Activated CD4-positive, alpha-beta T cell treated with anti-CD3 and anti-CD28 coated beads for 1 hour (primary cell): ENCODE data around the gene JUN.

Experiments
- DNase-seq: peaks from one replicate; pipeline ENCODE4 v3.0.0-alpha.2; 2020

JUN gene

GRCh38 chr1:58783993-58784757, at the start of gene JUN:
Gene JUN, minus strand, starts transcription at chr1:58784047. Its CDS starts 977 bp downstream, at chr1:58783070.
- peak; percentile 98 for DNase-seq

GRCh38 chr1:58833166-58833565, 49.3 kb upstream of the JUN start:
- DNase-seq, result no peak

DNA sequence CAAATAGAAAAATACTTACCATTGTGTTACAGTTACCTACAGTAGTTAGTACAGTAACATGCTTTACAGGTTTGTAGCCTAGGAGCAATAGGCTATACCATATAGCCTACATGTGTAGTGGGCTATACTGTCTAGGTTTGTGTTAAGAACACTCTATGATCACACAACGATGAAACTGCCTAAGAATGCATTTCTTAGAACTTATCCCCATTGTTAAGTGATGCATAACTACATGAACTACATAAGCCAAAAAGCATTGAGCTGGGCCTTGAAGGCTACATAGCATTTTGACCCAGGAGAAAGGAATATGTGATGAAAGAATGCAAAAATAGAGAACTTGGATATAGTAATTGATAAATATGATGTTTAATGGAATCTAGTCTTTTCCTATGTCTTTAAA, 46.4 kb upstream of the JUN start:
- no peak for DNase-seq

DNA sequence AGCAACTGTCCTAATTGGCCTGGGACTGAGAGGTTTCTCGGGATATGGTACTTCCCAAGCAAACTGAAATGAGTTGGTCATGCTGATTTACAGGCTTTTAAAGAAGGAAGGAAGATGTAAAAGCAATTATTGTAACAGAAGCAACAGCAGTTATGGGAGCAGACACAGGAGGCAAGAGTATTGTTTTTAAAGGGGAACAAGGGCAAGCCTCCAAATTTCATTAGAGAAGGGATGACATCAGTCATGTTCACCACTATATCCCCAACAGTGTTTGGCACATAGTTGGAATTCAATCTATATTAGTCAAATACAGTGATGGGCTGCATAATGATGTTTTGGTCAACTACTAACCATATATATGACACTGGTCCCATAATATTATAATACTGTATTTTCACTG, 46.0 kb upstream of the JUN start:
- no peak for DNase-seq

- DNase-seq, result no peak
These were observed 43.5 kb upstream of the JUN start for GRCh38 chr1:58827298-58827697.

DNA sequence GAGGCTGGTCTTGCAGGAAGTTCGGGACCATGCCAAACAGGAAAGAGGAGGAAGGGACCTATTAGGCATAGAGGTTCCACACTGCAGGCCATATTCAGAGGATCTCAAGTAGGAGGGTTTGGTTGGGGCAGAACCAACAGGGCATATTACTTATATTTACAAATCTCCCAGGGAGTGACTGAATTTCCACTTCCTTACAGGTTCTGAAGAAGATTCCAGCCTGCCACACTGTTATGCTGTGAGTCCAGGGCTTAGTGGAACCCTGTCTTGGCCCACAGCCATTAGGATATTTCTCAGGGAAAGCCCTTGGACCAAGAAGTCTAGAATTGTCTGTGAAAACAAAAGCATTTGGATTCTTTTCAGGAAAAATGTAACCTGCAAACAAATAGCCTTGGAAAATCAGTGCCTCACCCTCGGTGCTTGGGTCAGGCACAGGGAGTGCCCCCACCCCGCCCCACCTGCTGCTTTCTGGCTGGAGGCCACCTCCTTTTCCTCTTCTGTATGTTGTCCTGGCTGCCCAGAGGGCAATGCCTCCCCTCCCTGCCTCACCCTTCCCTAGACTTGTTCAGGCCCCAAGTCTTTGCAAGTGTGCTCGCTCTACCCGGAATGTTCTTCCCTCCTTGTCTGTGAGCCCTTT, 41.0 kb upstream of the JUN start:
- DNase-seq, result no peak

GRCh38 chr1:58823481-58824010, 39.7 kb upstream of the JUN start:
- no peak for DNase-seq

- DNase-seq, result no peak
These were observed 37.5 kb upstream of the JUN start for GRCh38 chr1:58821309-58821708.

GRCh38 chr1:58818976-58819375, 35.1 kb upstream of the JUN start:
- no peak for DNase-seq

- DNase-seq, result no peak
These were observed 34.2 kb upstream of the JUN start for GRCh38 chr1:58818075-58818474.

DNA sequence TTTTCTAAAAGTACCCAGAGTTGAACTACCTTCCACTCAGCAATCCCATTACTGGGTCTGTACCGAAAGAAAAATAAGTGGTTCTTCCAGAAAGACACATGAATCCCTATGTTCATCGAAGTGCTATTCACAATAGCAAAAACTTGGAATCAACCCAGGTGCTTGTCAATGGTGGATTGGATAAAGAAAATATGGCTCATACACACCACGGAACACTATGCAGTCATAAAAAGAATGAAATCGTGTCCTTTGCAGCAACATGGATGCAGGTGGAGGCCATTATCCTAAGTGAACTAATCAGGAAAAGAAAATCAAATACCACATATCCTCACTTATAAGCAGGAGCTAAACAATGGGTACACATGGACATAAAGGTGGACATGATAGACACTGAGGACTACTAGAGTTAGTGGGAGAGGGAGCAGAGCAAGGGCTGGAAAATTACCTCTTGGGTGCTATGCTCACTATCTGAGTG, 32.9 kb upstream of the JUN start:
- DNase-seq, result no peak

DNA sequence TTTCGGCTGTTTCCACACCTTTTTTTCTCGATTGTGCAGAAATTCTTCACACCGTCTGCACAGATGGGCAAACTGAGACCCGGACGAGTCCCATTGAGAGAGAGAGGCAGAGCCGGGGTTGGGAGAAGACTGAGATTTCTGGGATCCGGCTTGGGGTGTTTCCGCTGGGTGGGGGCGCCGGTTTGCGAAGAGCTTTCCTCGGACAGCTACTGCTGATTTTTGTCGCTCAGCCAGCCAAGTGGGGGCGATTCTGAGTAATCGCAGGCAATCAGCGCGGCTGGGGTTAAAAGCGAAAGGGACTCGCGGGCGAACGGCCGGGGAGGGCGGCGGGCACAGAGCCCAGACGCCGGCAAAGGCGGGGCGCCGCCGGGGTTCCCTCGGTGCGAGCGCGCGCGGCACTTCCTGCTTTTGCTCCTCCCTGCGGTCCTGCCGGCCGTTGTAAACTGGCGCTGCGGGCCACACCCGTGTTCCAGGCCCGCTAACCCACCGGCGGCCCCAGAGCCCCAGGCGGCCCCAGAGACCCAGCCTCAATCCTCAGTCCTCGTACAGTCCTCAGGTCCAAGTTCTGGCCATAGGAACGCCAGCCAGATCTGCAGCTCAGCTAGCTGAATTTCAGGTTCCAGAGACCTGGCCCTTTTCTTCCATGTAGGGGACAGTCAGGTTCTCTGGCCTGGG, 32.4 kb upstream of the JUN start:
- DNase-seq, result peak; percentile 68

DNA sequence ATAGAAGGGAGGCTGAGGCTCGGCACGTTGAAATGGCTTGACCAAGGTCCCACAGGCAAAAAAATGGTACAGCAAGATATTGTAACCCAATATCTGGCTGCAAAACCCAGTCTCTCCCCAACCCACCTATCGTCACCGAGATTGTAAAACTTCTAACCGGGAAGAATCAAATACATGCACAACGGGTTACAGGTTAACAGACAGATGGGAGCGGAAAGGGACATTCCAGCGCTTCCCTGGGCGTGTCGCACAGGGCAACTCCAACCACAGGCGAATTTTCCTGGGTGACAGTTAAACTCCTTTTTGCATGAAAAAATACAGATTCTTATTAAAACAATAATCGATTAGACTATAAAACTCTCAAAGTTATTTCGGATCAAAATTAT, 31.8 kb upstream of the JUN start:
- no peak for DNase-seq

DNA sequence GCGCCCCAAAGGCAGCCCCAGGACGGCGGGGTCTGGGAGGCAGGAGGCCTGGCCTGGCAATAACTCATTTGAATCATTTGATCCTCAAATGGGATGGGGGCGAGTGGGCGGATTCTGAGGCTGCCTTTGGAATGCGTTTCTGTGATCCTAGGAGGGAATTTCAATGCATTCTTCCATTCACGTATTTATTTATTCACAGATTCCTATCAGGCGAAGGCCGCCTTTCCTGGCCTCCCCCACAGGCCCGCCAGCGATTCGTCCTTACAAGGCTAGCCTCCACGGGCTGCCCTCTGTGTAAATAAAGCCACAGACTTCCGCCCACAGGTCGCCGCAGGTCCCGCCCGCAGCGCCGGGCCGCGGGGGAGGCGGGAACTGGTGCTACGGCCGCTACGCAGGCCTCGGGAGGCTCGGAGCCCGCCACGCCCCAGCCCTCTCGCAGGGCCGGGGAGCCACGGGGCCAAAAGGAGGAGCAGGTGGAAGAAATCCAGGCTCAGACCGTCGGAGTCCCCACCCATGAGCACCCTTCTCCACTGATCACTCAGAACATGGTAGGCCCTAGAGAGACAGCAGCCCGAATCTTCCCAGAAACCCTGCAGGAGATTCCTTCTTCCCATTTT, 31.3 kb upstream of the JUN start:
- peak; percentile 23 for DNase-seq

GRCh38 chr1:58814251-58815068, 30.6 kb upstream of the JUN start:
- no peak for DNase-seq

- no peak for DNase-seq
These were observed 30.0 kb upstream of the JUN start for GRCh38 chr1:58813801-58814200.

DNA sequence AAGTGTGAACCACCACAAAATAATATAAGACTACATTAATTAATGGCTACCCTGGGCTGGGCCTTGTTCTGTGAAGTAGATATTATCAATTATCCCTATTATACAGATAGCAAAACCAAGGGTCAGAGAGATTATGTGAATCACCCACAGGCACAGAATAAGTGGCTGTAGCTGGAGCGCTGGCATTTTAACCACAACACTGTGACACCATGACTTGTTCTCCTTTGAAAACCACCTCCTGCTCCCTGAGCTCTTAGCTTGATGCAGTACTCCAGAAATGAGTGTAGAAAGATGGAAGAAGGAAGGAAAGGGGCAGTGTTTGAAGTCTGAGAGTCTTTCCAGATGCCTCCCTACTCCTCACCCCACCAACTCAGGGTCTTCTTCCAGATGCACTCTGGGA, 29.5 kb upstream of the JUN start:
- DNase-seq, result no peak

DNA sequence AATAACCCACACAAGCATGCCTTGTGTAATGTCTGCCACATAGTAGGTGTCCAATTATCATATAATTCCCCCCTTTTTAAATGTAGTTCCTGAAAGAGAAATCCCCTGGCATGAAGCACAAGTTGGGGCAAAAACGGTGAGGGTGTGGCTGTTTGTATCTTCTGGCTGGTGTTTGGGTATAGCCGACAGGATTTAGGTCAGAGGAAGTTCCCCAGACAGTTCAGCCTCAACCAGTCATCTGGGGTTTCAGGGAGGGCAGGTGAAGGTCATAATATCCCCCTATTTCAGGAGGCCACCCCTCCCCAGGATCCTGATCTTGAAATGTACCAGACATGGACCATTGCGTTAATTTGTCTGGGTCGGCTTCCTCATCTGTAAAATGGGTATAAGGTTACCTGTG, 29.1 kb upstream of the JUN start:
- no peak for DNase-seq

DNA sequence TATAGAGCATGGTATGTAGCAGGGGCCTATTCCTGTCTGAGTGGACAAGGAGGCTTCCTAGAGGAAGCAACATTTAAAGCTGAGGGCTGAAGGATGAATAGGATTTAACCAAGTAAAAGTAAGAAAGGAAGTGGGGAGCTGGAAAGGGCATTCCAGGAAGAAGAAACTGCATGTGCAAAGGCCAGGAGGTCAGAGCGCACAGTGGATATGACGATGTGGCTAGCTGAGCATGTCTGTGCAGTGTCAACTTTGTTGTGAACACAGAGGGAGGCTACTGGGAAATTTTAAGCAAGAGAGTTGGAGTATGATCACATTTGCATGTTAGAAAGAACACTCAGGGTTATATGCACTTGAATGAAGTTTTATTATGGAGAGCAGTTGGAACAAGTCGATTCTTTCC, 28.6 kb upstream of the JUN start:
- no peak for DNase-seq

GRCh38 chr1:58811303-58811702, 27.5 kb upstream of the JUN start:
- no peak for DNase-seq

GRCh38 chr1:58809325-58810010, 25.6 kb upstream of the JUN start:
- DNase-seq, result no peak

- no peak for DNase-seq
These were observed 24.2 kb upstream of the JUN start for GRCh38 chr1:58808077-58808476.
